Smooth muscle cell of the coronary artery (primary cell): ENCODE results near the gene B3GALNT2. TPM values are rescaled to one million over a fixed set of nuclear protein-coding genes. Genes with fewer than 3 reads are reported as not detected.

Experiments
- total RNA-seq: library from RNA; depleted of rRNA; stranded (reverse); fragments of >200 nt; gene quantifications from 2 replicates; pipeline ENCODE4 v1.2.3, GENCODE V29; 2014; ENCODE audit warnings: low replicate concordance

B3GALNT2 gene
- total RNA-seq: 28.1 and 38.0 TPM in 2 replicates

GRCh38 chr1:235504122-235504493 lies at the start of gene B3GALNT2:
Gene B3GALNT2, minus strand, starts transcription at chr1:235504452. Its CDS starts 200 bp downstream, at chr1:235504252.

Other genes with a start within 250 kb of the B3GALNT2 start
- 27.5 and 29.9 TPM in 2 replicates for gene ARID4B, start 176.3 kb downstream of the B3GALNT2 start, total RNA-seq
- 14.7 and 27.3 TPM in 2 replicates for gene GGPS1, start 175.9 kb downstream of the B3GALNT2 start, total RNA-seq
- gene TBCE, start 137.0 kb downstream of the B3GALNT2 start, total RNA-seq: 15.7 and 20.9 TPM in 2 replicates
- gene GNG4, start 145.3 kb upstream of the B3GALNT2 start, total RNA-seq: under 0.01 and 0.59 TPM in 2 replicates